ENCODE results near the gene DMAP1. TPM values are rescaled to one million over a fixed set of nuclear protein-coding genes. Genes with fewer than 3 reads are reported as not detected.

The DMAP1 gene
- total and polyA plus RNA-seq, 2 of the 8 experiments (the other 6 are each of a cell fraction or from before 2014, with no cell fraction given): 36.4 to 42.4 TPM

DNA sequence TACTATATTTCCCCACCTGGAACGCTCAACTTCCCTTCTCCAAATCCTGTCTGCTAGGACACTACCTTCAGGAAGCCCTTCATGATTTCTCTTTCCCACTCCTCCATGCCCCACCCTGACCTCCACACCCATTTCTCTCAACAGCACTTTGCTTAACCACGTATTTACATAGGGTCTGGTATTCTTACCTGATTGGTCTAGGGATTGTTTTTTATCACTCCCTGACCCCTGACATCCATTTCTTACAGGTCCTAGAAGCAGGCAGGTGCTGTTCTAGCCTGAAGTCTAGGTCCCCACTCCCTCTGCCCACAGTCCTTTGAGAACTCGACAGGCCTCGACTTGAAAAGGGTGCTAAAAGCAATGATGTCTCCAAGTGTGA lies 47.5 kb downstream of the DMAP1 start:
- H2BK5ac ChIP-seq (ENCODE audit: low read depth, low read length): no peak overlapping the region
- POLR2A ChIA-PET (ENCODE audit: partially characterized antibody): interaction anchor here (1.0 kb wide), 1 partner anchor 12 kb away, joined by 3 read pairs; no protein-coding TSS in a partner anchor
- peaks cover 1 to 16% (median 10%) of the 10 kb centered on the region in 4 experiments; a peak in 6 of 7 replicates for H3K4me1 ChIP-seq (replicated peaks in 1 of 4; ENCODE audit: control insufficient read depth in 3 of 4, insufficient read depth in 4 of 4, low read length in 3 of 4)
- H4K5ac ChIP-seq (ENCODE audit: insufficient read length, low read depth, low read length): no peak overlapping the region
- H4K91ac ChIP-seq (replicated peaks; ENCODE audit: insufficient read length, low read length): no peak overlapping the region
- no peak overlapping the region for H3K23ac ChIP-seq (ENCODE audit: insufficient read length)
- peaks cover 2 to 6% of the 10 kb centered on the region in 2 experiments for H4K20me1 ChIP-seq (replicated peaks in 1 of 2; ENCODE audit: control insufficient read depth in 1 of 2, insufficient read depth in 2 of 2, low read length in 2 of 2)
- no peaks in the 10 kb centered on the region for H3K79me2 ChIP-seq (ENCODE audit: control insufficient read depth in 1 of 2, insufficient read depth in 2 of 2, low read length in 2 of 2)
- H3K56ac ChIP-seq (replicated peaks; ENCODE audit: insufficient read length, low read depth, low read length): no peak overlapping the region
- no peak overlapping the region for H2BK20ac ChIP-seq (ENCODE audit: low read length)
- H3K9ac ChIP-seq (replicated peaks in 1 of 4; ENCODE audit: extremely low read depth in 1 of 4, low read depth in 3 of 4, low read length in 3 of 4): no peak overlapping the region
- no peak overlapping the region for H2BK12ac ChIP-seq (ENCODE audit: low read depth, low read length)
- no peak overlapping the region for H2BK120ac ChIP-seq (replicated peaks; ENCODE audit: low read depth, low read length)
- no peak overlapping the region for H3K14ac ChIP-seq (ENCODE audit: insufficient read length)
- no peaks in the 10 kb centered on the region for H3K23me2 ChIP-seq (ENCODE audit: low read depth, low read length)
- H3K18ac ChIP-seq (ENCODE audit: extremely low read depth, low read length): no peak overlapping the region
- WGBS, 2 experiments (ENCODE audit: extremely low coverage in 1 of 2, insufficient coverage in 1 of 2, insufficient read length in 1 of 2, insufficient replicate concordance in 2 of 2, low coverage in 1 of 2, low lambda C conversion rate in 2 of 2, missing lambda C conversion rate in 1 of 2): 81% methylated on average over 4 of the region's 4 CpGs; no CpG with 5 or more reads in 1 of the 2 experiments
- H3K36me3 ChIP-seq (ENCODE audit: control insufficient read depth in 2 of 4, insufficient read depth in 4 of 4, low read length in 3 of 4): no peaks in the 10 kb centered on the region
- no peak overlapping the region for H2AFZ ChIP-seq (ENCODE audit: low read length)
- CTCF ChIA-PET (ENCODE audit: partially characterized antibody): interaction anchor here (1.0 to 7.9 kb wide), 7 partner anchors 23 to 315 kb away, joined by 3 to 33 read pairs (median 4); no protein-coding TSS in a partner anchor
- TF ChIP-seq EGR1 (IDR thresholded peaks at IDR 0.05; ENCODE audit: borderline replicate concordance, low read depth, low read length) (no peak), RNF2 (IDR thresholded peaks at IDR 0.05; ENCODE audit: borderline replicate concordance, low read depth, low read length, missing control alignments, poor library complexity, severe bottlenecking) (no peak), TCF12 (IDR thresholded peaks at IDR 0.05; ENCODE audit: low read depth, low read length) (no peak), NANOG (IDR thresholded peaks at IDR 0.05; ENCODE audit: insufficient read depth, low read depth, low read length, poor library complexity, severe bottlenecking) (no peak), SIRT6 (IDR thresholded peaks at IDR 0.05; ENCODE audit: low read length) (no peak), EP300 (IDR thresholded peaks at IDR 0.05; ENCODE audit: borderline replicate concordance in 1 of 2, low read depth in 2 of 2, low read length in 2 of 2) (no peak), SUZ12 (IDR thresholded peaks at IDR 0.05; ENCODE audit: low read length) (no peak), HDAC6 (IDR thresholded peaks at IDR 0.05; ENCODE audit: low read depth, low read length) (no peak), YY1 (IDR thresholded peaks at IDR 0.05; ENCODE audit: low read depth, low read length) (no peak), SRF (IDR thresholded peaks at IDR 0.05; ENCODE audit: low read depth, low read length) (no peak)
- H2BK15ac ChIP-seq (ENCODE audit: low read length): no peak overlapping the region
- H3K4ac ChIP-seq (replicated peaks; ENCODE audit: insufficient read length, low read depth, low read length): no peak overlapping the region
- H3K4me3 ChIP-seq (ENCODE audit: extremely low read depth in 1 of 4, insufficient read depth in 2 of 4, low read depth in 3 of 4, low read length in 4 of 4): no peak overlapping the region
- DNase-seq (ENCODE audit: low read depth in 1 of 2, low spot score in 2 of 2) (no peak), FAIRE-seq (no peak)
- H3K27me3 ChIP-seq (replicated peaks in 1 of 4; ENCODE audit: control insufficient read depth in 3 of 4, extremely low read depth in 1 of 4, insufficient read depth in 3 of 4, low read length in 3 of 4): no peaks in the 10 kb centered on the region
- H3K4me2 ChIP-seq (ENCODE audit: insufficient read depth in 1 of 2, low read depth in 2 of 2, low read length in 2 of 2): no peak overlapping the region
- H2AK5ac ChIP-seq (ENCODE audit: low read depth, low read length): no peak overlapping the region; the same call in 1 of the 2 replicates
- H3K27ac ChIP-seq (ENCODE audit: low read depth, low read length): no peak overlapping the region
- no peaks in the 10 kb centered on the region for H3K9me3 ChIP-seq (ENCODE audit: insufficient read depth in 2 of 2, low read depth in 1 of 2, low read length in 1 of 2)
- H4K8ac ChIP-seq (ENCODE audit: extremely low read depth, insufficient read depth, low read length): no peak overlapping the region
- peaks cover 3% of the 10 kb centered on the region for H3K79me1 ChIP-seq (ENCODE audit: low read depth, low read length)

Data from H1 (cell line).